ENCODE results near the gene TMEM63C.

The TMEM63C gene

GRCh38 chr14:77253333-77254190, 72.0 kb downstream of the TMEM63C start:
- no peak for DNase-seq

GRCh38 chr14:77256694-77257093, 75.1 kb downstream of the TMEM63C start:
- no peak for DNase-seq

GRCh38 chr14:77257700-77258099, 76.1 kb downstream of the TMEM63C start:
- no peak for DNase-seq

GRCh38 chr14:77258566-77258965, 77.0 kb downstream of the TMEM63C start:
- no peak for DNase-seq

- no peak for DNase-seq
These were observed 77.6 kb downstream of the TMEM63C start for GRCh38 chr14:77259025-77259715.

- DNase-seq, result no peak
These were observed 78.6 kb downstream of the TMEM63C start for GRCh38 chr14:77260199-77260598.

- peak in 18 of 56 donors; percentile 5 to 46 (median 15) for DNase-seq
These were observed 79.0 kb downstream of the TMEM63C start for GRCh38 chr14:77260631-77261030.

GRCh38 chr14:77264466-77265186, 83.0 kb downstream of the TMEM63C start:
- DNase-seq, result no peak

- DNase-seq, result no peak
These were observed 83.6 kb downstream of the TMEM63C start for GRCh38 chr14:77265187-77265515.

- DNase-seq, result peak in 4 of 56 donors; percentile 2 to 8 (median 8)
These were observed 84.2 kb downstream of the TMEM63C start for GRCh38 chr14:77265561-77266335.

- DNase-seq, result no peak
These were observed 84.7 kb downstream of the TMEM63C start for GRCh38 chr14:77266336-77266735.

GRCh38 chr14:77267937-77268699, 86.5 kb downstream of the TMEM63C start:
- no peak for DNase-seq

- no peak for DNase-seq
These were observed 87.5 kb downstream of the TMEM63C start for GRCh38 chr14:77268989-77269600.

GRCh38 chr14:77270361-77271112, 88.9 kb downstream of the TMEM63C start:
- no peak for DNase-seq

GRCh38 chr14:77271113-77271710, 89.6 kb downstream of the TMEM63C start, which contains the start of gene NGB:
Gene NGB (minus strand): TSS chr14:77271206. CDS start chr14:77270937, 269 bp downstream.
- no peak for DNase-seq

- DNase-seq, result no peak
These were observed 90.7 kb downstream of the TMEM63C start for GRCh38 chr14:77272261-77272660.

GRCh38 chr14:77273796-77274195, 92.2 kb downstream of the TMEM63C start:
- DNase-seq, result no peak

- peak in 8 of 56 donors; percentile 6 to 49 (median 20) for DNase-seq
These were observed 93.5 kb downstream of the TMEM63C start for GRCh38 chr14:77275041-77275580.
